Effector memory CD8-positive, alpha-beta T cell (primary cell): ENCODE measurements around the gene P2RY1.
"Not testable (repeated sequence)": the region's sequence is repeated elsewhere in the genome, so short reads cannot be mapped to it uniquely, and the experiment has no call there.

Source experiments
- ATAC-seq: fragments of 150-1000 bp; cut with Tn5 transposase; replicated peaks from 2 replicates; pipeline ENCODE4 v1.10.0; 2021; ENCODE audit warnings: mild to moderate bottlenecking, moderate library complexity
- DNase-seq, 3 experiments: peaks; one replicate each; pipeline ENCODE4 v3.0.0; 2021
- H3K27ac Mint-ChIP-seq, 2 donors: one replicate each; pipeline ENCODE4 v1.8.0; 2022; ENCODE audit warnings: mild to moderate bottlenecking in 2 of 2, mixed read lengths in 2 of 2, moderate library complexity in 2 of 2
- H3K27me3 Mint-ChIP-seq, 2 donors: one replicate each; pipeline ENCODE4 v1.8.0; 2022; ENCODE audit warnings: mixed read lengths in 2 of 2
- H3K36me3 Mint-ChIP-seq: one replicate; pipeline ENCODE4 v1.8.0; 2022; ENCODE audit warnings: mild to moderate bottlenecking, moderate library complexity, mixed read lengths; ENCODE audit not compliant: insufficient read depth
- H3K4me1 Mint-ChIP-seq, 2 donors: one replicate each; pipeline ENCODE4 v1.8.0; 2022; ENCODE audit warnings: low read depth in 2 of 2, mixed read lengths in 2 of 2
- H3K4me3 Mint-ChIP-seq, 2 donors: one replicate each; pipeline ENCODE4 v1.8.0; 2022; ENCODE audit warnings: mild to moderate bottlenecking in 2 of 2, mixed read lengths in 2 of 2, moderate library complexity in 2 of 2
- H3K9me3 Mint-ChIP-seq, 2 donors: one replicate each; pipeline ENCODE4 v1.8.0; 2022; ENCODE audit warnings: mixed read lengths in 2 of 2

The P2RY1 gene

DNA sequence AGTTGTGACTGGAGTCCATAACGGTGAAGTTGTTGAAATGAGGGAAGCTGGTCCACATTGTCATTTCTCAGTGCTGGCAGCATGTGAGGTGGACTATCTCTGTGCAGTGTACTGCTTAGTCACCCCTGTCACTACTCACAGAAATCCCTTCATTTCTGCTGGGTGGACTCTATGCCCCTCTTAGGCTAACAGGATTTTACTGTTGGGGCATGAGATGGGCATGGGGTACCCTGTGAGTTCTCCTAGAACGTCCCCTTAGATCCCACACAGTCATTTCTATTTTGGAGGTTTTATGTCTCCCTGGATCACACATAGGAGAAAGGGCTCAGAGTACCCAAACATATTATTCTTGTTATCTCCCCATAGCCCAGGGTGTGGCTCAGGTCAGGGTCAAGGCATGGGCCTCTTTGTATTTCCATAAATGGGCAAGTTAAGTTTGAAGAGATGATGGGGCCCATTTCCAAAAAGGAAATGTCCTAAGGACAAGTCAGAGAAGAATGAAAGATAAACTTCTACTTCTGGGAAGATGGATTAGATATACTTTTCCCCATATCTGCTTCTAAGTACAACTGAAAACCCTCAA lies 15.2 kb downstream of the P2RY1 start:
- no peak for DNase-seq
- H3K9me3 Mint-ChIP-seq, result peaks cover 5 to 9% of the 10 kb centered on the region in 2 donors
- no peaks in the 10 kb centered on the region for H3K4me1 Mint-ChIP-seq
- no peak for ATAC-seq
- H3K27me3 Mint-ChIP-seq, result no peaks in the 10 kb centered on the region
- H3K36me3 Mint-ChIP-seq, result no peaks in the 10 kb centered on the region
- no peak overlapping the region for H3K27ac Mint-ChIP-seq
- H3K4me3 Mint-ChIP-seq, result no peak overlapping the region

DNA sequence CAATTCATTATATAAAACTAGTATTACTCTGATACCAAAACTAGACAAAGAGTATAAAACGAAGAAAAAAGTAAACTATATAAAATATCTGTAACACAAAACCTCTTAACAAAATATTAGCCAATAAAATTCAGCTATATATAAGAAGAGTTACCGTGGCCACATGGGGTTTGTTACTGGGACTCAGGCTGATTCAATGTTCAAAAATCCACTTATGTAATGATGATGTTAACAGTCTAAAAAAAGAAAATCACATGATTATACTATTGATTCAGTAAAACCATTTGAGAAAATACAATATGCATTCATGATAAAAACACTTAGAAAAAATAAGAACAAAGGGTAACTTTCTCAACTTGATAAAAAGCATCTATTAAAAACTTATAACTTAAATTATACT lies 18.3 kb downstream of the P2RY1 start:
- no peaks in the 10 kb centered on the region for H3K4me1 Mint-ChIP-seq
- no peak for DNase-seq
- H3K9me3 Mint-ChIP-seq, result peaks cover 1 to 3% of the 10 kb centered on the region in 2 donors
- ATAC-seq, result no peak
- no peak overlapping the region for H3K27ac Mint-ChIP-seq
- no peaks in the 10 kb centered on the region for H3K27me3 Mint-ChIP-seq
- H3K4me3 Mint-ChIP-seq, result no peak overlapping the region
- no peaks in the 10 kb centered on the region for H3K36me3 Mint-ChIP-seq

DNA sequence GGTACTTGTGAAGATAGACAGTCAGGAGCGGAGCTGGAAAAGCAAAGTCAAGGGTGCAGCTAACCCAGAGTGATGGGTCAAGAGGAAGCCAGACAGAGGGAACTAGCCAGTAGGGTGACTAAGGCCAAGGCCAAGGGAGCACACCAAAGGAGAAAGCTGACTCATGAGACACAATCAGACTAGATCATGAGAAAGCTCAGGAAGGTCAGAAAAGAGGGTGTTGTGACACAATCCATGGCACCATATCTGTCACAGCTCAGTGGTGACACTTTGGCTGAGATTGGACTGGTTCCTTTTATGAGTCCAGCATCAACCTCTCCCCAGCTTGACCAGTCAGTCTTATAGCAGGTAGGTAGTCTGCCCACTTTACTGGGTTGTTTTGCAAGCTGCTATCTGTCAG lies 22.2 kb downstream of the P2RY1 start:
- peaks cover 0 to 2% of the 10 kb centered on the region in 2 donors for H3K9me3 Mint-ChIP-seq
- H3K27ac Mint-ChIP-seq, result no peak overlapping the region
- no peaks in the 10 kb centered on the region for H3K36me3 Mint-ChIP-seq
- no peaks in the 10 kb centered on the region for H3K27me3 Mint-ChIP-seq
- DNase-seq (no peak), ATAC-seq (no peak)
- H3K4me1 Mint-ChIP-seq, result no peaks in the 10 kb centered on the region
- no peak overlapping the region for H3K4me3 Mint-ChIP-seq

DNA sequence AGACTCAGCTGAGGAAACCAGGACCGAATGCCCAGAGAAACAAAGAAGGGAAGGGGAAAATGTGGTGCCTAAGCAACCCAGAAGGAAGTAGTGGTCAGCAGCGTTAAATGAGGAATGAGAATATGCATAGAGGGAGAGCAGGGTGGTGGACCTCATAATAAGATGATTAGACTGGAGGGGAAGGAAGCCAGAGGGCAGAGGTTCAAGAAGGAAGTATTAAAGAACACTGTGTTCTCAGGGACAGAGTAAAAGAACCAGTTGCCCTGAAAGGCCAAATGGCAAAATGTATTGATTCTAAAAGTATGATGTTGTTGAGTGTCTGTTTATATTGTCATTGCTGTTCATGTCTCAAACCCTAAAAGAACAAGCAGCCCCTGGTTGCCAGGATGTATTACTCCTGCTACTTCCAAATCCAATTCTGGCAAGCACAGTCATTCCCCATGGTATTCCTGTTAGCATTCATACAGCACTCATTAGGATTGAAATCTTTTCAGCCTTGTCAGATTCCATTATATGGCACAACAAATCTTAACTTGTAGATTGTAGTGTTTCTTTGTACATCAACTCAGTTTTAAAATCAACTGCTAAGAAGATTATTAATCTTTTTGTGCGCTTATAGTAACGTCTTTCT lies 23.4 kb downstream of the P2RY1 start:
- Mint-ChIP-seq H3K27me3 (no peaks in the 10 kb centered on the region), H3K4me1 (no peaks in the 10 kb centered on the region), H3K27ac (no peak overlapping the region), H3K36me3 (no peaks in the 10 kb centered on the region), H3K9me3 (peaks cover 0 to 2% of the 10 kb centered on the region in 2 donors), H3K4me3 (no peak overlapping the region)
- no peak for ATAC-seq
- DNase-seq, result no peak

DNA sequence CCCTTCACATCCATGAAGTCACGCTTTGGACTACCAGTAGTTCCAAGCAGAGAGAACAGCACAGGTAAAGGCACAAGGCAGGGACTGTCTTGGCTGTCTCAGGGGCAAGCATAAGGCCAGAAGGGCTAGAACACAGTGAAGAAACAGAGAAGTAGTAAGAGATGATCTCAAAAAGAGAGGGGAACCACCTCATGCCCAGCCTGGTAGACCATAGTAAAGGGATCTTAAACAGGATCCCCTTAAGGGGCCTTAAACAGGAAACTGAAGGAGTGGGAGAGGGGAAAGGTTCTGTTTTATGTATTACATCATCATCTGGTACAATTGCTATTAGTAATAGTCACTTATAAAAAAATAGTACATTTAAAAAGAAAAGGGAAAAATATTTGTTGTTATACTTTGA lies 25.8 kb downstream of the P2RY1 start:
- H3K27ac Mint-ChIP-seq, result no peak overlapping the region
- no peaks in the 10 kb centered on the region for H3K4me1 Mint-ChIP-seq
- no peak for ATAC-seq
- no peak overlapping the region for H3K4me3 Mint-ChIP-seq
- H3K36me3 Mint-ChIP-seq, result no peaks in the 10 kb centered on the region
- no peak for DNase-seq
- no peaks in the 10 kb centered on the region for H3K27me3 Mint-ChIP-seq
- no peaks in the 10 kb centered on the region for H3K9me3 Mint-ChIP-seq

DNA sequence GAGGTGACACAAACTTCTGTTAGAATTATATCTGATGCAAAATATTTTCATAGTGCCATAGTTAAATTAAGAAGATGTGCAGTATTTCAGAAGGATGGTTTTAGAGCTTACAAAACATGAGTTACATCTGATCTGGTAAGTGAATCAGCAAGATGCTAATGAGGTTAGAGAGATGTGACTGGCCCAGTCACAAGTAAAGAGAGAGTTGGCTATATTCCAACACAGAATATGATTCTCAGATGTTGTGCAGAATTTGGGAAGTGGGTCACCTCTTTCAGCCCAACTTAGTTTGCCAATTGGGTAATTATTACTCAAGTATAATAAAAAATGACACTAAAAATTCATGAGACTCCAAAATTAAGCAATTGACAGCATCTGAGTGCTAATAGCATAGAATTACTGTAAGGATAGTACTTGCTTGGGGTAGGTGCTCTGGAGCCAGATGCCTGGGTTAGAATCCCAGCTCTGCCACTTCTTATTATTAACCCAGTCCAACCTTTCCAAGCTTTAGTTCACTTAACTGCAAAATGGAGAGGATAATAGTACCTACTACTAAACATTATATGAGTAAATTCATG lies 30.8 kb downstream of the P2RY1 start:
- no peaks in the 10 kb centered on the region for H3K9me3 Mint-ChIP-seq
- no peak overlapping the region for H3K27ac Mint-ChIP-seq
- no peaks in the 10 kb centered on the region for H3K36me3 Mint-ChIP-seq
- H3K4me1 Mint-ChIP-seq, result no peaks in the 10 kb centered on the region
- no peak overlapping the region for H3K4me3 Mint-ChIP-seq
- ATAC-seq (no peak), DNase-seq (no peak)
- no peaks in the 10 kb centered on the region for H3K27me3 Mint-ChIP-seq

DNA sequence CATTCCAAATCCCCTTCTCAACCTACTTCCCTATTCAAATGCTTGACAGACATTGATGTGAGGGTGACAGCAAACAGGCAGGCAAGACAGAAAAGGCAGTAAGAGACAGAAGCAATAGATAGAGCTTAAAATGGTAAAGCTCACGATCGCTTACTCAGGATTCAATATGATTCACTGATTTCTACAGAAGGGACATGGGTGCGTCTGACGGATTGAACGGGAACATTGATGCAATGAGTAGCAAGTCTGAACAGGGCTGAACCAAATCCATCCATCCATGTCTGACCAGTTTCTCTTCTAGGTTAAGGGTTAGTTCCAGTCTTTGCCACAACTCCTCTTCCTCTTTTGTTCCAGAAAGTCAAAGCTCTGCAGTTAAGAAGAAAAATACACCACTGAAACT lies 35.1 kb downstream of the P2RY1 start:
- peaks cover 0 to 7% of the 10 kb centered on the region in 2 donors for H3K9me3 Mint-ChIP-seq
- H3K27me3 Mint-ChIP-seq, result no peaks in the 10 kb centered on the region
- no peak overlapping the region for H3K27ac Mint-ChIP-seq
- no peaks in the 10 kb centered on the region for H3K36me3 Mint-ChIP-seq
- DNase-seq (no peak), ATAC-seq (no peak)
- no peaks in the 10 kb centered on the region for H3K4me1 Mint-ChIP-seq
- H3K4me3 Mint-ChIP-seq, result no peak overlapping the region

DNA sequence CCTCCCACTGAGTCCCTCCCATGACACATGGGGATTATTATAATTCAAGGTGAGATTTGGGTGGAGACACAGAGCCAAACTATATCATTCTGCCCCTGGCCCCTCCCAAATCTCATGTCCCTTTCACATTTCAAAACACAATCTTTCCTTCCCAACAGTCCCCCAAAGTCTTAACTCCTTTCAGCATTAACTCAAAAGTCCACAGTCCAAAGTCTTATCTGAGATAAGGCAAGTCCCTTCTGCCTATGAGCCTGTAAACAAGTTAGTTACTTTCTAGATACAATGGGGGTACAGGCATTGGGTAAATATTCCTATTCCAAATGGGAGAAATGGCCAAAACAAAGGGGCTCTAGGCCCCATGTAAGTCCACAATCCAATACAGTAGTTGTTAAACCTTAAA lies 38.4 kb downstream of the P2RY1 start:
- not testable (repeated sequence) for H3K4me3 Mint-ChIP-seq, H3K27me3 Mint-ChIP-seq, H3K36me3 Mint-ChIP-seq, ATAC-seq, H3K4me1 Mint-ChIP-seq, H3K9me3 Mint-ChIP-seq, DNase-seq, H3K27ac Mint-ChIP-seq

DNA sequence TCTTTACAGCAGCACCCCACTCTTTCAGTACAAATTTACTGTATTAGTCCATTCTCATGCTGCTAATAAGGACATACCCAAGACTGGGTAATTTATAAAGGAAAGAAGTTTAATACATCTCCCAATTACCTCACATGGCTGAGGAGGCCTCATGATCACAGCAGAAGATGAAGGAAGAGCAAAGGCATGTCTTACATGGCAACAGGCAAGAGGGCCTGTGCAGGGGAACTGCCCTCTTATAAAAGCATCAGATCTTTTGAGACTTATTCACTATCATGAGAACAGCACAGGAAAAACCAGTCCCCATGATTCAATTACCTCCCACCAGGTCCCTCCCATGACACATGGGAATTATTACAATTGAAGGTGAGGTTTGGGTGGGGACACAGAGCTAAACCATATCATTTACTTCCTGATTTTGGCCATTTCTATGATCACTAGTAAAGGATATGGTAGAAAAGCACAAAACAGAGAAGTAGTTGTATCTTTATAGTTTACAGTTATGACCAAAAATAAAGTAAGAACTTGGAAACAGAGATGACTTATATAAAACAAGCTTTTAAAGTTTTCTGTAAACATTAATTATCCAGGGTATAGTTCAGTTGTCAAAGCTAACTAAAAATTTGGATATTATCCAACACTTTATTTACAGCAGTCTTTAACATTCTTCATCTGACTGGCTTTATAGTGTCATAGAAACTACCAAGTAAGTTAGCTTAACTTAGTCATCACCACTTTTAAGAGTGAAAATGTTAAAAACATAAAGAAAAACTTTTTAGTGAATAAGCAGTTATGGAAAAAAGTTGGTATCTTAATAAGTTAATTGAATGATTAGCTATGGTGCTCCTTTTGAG lies 40.2 kb downstream of the P2RY1 start:
- Mint-ChIP-seq H3K27ac (no peak overlapping the region), H3K4me1 (no peaks in the 10 kb centered on the region), H3K4me3 (no peak overlapping the region), H3K9me3 (peaks cover 0 to 12% of the 10 kb centered on the region in 2 donors), H3K36me3 (no peaks in the 10 kb centered on the region), H3K27me3 (no peaks in the 10 kb centered on the region)
- no peak for ATAC-seq
- no peak for DNase-seq

DNA sequence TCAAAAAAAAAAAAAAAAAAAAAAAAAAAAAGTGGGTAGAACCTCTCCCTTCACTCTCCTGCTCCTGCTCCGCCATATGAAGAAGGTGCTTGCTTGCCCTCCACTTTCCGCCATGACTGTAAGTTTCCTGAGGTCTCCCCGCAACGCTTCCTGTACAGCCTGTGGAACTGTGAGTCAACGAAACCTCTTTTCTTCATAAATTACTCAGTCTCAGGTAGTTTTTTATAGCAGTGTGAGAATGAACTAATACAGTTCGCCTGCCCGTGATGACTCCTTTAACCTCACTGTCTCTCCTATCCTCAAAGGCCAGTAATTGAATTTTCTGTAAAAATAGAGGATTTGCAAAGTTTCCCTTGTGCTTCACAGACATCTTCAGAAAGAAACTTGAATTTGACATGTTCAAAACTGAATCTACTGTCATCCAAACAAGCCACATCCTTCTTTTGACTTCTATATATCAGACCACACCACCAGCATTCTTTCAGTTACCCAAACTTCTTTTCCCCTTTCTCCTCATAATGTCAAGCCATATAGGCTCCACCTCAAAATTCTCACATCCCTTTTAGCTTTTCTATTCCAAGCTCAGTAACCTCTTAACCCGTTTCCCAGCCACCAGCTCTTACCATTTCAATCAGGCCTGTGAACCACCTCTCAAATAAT lies 44.3 kb downstream of the P2RY1 start:
- no peaks in the 10 kb centered on the region for H3K4me1 Mint-ChIP-seq
- ATAC-seq (no peak), DNase-seq (no peak)
- H3K4me3 Mint-ChIP-seq, result no peak overlapping the region
- H3K27ac Mint-ChIP-seq, result no peak overlapping the region
- H3K27me3 Mint-ChIP-seq, result no peaks in the 10 kb centered on the region
- H3K9me3 Mint-ChIP-seq, result peaks cover 0 to 8% of the 10 kb centered on the region in 2 donors
- no peaks in the 10 kb centered on the region for H3K36me3 Mint-ChIP-seq

DNA sequence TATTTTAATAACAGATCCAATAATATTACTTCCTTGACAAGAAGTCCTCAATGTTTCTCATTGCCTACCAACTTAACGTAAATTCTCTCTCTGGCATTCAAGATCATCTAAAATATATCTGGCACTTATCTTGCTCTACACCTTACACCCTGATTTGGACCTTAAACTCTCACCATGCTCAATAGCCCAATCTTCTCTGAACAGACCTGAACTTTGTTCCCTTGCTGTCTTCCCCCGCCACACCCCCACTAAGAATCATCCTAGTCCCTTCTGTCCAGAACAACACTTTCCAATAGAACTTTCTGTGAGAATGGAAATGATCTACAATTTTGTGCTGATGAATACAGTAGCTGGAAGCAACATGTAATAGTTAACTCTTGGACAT lies 44.9 kb downstream of the P2RY1 start:
- Mint-ChIP-seq H3K27me3 (no peaks in the 10 kb centered on the region), H3K4me1 (no peaks in the 10 kb centered on the region), H3K9me3 (peaks cover 0 to 7% of the 10 kb centered on the region in 2 donors), H3K27ac (no peak overlapping the region), H3K36me3 (no peaks in the 10 kb centered on the region), H3K4me3 (no peak overlapping the region)
- ATAC-seq (no peak), DNase-seq (no peak)

DNA sequence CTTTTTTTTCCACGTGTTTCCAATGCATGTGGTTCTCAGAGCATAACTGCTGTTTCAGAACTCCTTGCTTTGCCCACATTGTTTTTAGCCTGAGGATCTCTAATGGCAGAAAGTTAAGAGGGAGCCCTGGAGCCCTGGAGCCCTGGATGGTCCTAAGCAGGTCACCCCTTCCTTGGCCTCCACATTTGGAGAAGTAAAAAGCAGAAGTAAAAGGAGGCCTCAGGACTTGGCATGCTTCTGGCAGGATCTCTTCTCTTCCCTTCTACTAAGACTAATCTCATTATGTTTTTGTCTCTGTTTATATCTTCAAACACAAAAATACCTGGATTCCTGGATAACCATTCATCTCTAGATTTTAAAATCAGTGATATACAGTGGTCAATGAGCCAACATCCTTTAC lies 50.1 kb downstream of the P2RY1 start:
- Mint-ChIP-seq H3K27ac (no peak overlapping the region), H3K27me3 (no peaks in the 10 kb centered on the region)

More for the DNA sequence above, 50.1 kb downstream of the P2RY1 start:
- Mint-ChIP-seq H3K9me3 (no peaks in the 10 kb centered on the region), H3K4me3 (no peak overlapping the region), H3K36me3 (no peaks in the 10 kb centered on the region), H3K4me1 (no peaks in the 10 kb centered on the region)
- DNase-seq, result no peak
- ATAC-seq, result no peak
